Measurements from ENCODE around the gene SLC49A3. TPM values are rescaled to one million over a fixed set of nuclear protein-coding genes. Genes with fewer than 3 reads are reported as not detected.

SLC49A3 gene
- polyA plus RNA-seq, 3 donors, result 9.5 to 29.8 (median 11.1) TPM

GRCh38 chr4:649751-650310 is 39.1 kb downstream of the SLC49A3 start:
- no peak overlapping the region for H3K4me3 Mint-ChIP-seq
- intact Hi-C loops (cut with micrococcal nuclease), result no loop called here
- no peaks in the 10 kb centered on the region for H3K4me1 ChIP-seq (ENCODE audit: control insufficient read depth in 1 of 2, insufficient read depth in 2 of 2, low read length in 2 of 2)
- H3K36me3 ChIP-seq (replicated peaks in 1 of 2; ENCODE audit: control insufficient read depth in 1 of 2, insufficient read depth in 2 of 2, low read length in 2 of 2), result no peaks in the 10 kb centered on the region
- H3K27ac Mint-ChIP-seq, result no peak overlapping the region
- no peak overlapping the region for H3K27ac ChIP-seq (ENCODE audit: low read depth in 1 of 2, low read length in 2 of 2)
- no peak for DNase-seq
- peaks cover 0 to 20% of the 10 kb centered on the region in 2 donors for H3K27me3 ChIP-seq (ENCODE audit: control insufficient read depth in 2 of 2, insufficient read depth in 2 of 2, low read length in 2 of 2)
- H4K20me1 ChIP-seq (ENCODE audit: insufficient read depth, low read length), result no peaks in the 10 kb centered on the region
- WGBS (ENCODE audit: insufficient coverage), result 92% methylated on average over 12 of the region's 13 CpGs
- peaks cover 3 to 20% (median 10%) of the 10 kb centered on the region in 7 donors for H3K9me3 Mint-ChIP-seq
- peaks cover 21 to 36% (median 32%) of the 10 kb centered on the region in 3 donors for H3K27me3 Mint-ChIP-seq (ENCODE audit: low read depth in 3 of 3)
- no peaks in the 10 kb centered on the region for H3K79me2 ChIP-seq (ENCODE audit: insufficient read depth, low read length)
- H3K4me3 ChIP-seq (replicated peaks in 1 of 3; ENCODE audit: low read depth in 2 of 3, low read length in 3 of 3), result no peak overlapping the region
- no peak overlapping the region for H2AFZ ChIP-seq (ENCODE audit: insufficient read depth, low read depth, low read length, poor library complexity, severe bottlenecking)
- no peak overlapping the region for H3K9ac ChIP-seq (ENCODE audit: insufficient read depth, low read length, poor library complexity, severe bottlenecking)
- no peak for TF ChIP-seq CTCF (IDR thresholded peaks at IDR 0.05)
- no peaks in the 10 kb centered on the region for H3K4me1 Mint-ChIP-seq
- H3K9me3 ChIP-seq (replicated peaks in 1 of 2; ENCODE audit: control insufficient read depth in 1 of 2, insufficient read depth in 1 of 2, low read length in 2 of 2), result peaks cover 0 to 7% of the 10 kb centered on the region in 2 donors
- H3K4me2 ChIP-seq (replicated peaks; ENCODE audit: extremely low read depth, low read length, poor library complexity, severe bottlenecking), result no peak overlapping the region
- no peaks in the 10 kb centered on the region for H3K36me3 Mint-ChIP-seq

- H3K4me3 Mint-ChIP-seq, result no peak overlapping the region
These were observed 39.7 kb downstream of the SLC49A3 start for GRCh38 chr4:649293-649625.

More at GRCh38 chr4:649293-649625, 39.7 kb downstream of the SLC49A3 start:
- Histone ChIP-seq H4K20me1 (ENCODE audit: insufficient read depth, low read length) (no peaks in the 10 kb centered on the region), H3K4me2 (replicated peaks; ENCODE audit: extremely low read depth, low read length, poor library complexity, severe bottlenecking) (no peak overlapping the region), H3K9ac (ENCODE audit: insufficient read depth, low read length, poor library complexity, severe bottlenecking) (no peak overlapping the region), H3K27ac (ENCODE audit: low read depth in 1 of 2, low read length in 2 of 2) (no peak overlapping the region), H3K27me3 (ENCODE audit: control insufficient read depth in 2 of 2, insufficient read depth in 2 of 2, low read length in 2 of 2) (peaks cover 0 to 20% of the 10 kb centered on the region in 2 donors), H3K4me3 (replicated peaks in 1 of 3; ENCODE audit: low read depth in 2 of 3, low read length in 3 of 3) (no peak overlapping the region), H3K79me2 (ENCODE audit: insufficient read depth, low read length) (no peaks in the 10 kb centered on the region), H3K36me3 (replicated peaks in 1 of 2; ENCODE audit: control insufficient read depth in 1 of 2, insufficient read depth in 2 of 2, low read length in 2 of 2) (no peaks in the 10 kb centered on the region), H2AFZ (ENCODE audit: insufficient read depth, low read depth, low read length, poor library complexity, severe bottlenecking) (no peak overlapping the region), H3K9me3 (replicated peaks in 1 of 2; ENCODE audit: control insufficient read depth in 1 of 2, insufficient read depth in 1 of 2, low read length in 2 of 2) (peaks cover 0 to 7% of the 10 kb centered on the region in 2 donors), H3K4me1 (ENCODE audit: control insufficient read depth in 1 of 2, insufficient read depth in 2 of 2, low read length in 2 of 2) (no peaks in the 10 kb centered on the region)
- Mint-ChIP-seq H3K4me1 (no peaks in the 10 kb centered on the region), H3K36me3 (no peaks in the 10 kb centered on the region), H3K27me3 (ENCODE audit: low read depth in 3 of 3) (peaks cover 21 to 40% (median 32%) of the 10 kb centered on the region in 3 donors), H3K27ac (no peak overlapping the region), H3K9me3 (peaks cover 3 to 25% (median 15%) of the 10 kb centered on the region in 7 donors)
- intact Hi-C loops (cut with micrococcal nuclease), result no loop called here
- TF ChIP-seq CTCF (IDR thresholded peaks at IDR 0.05), result no peak
- 94% methylated on average over 7 of the region's 7 CpGs for WGBS (ENCODE audit: insufficient coverage)
- no peak for DNase-seq
